SK-N-SH (cell line): Measurements from ENCODE around the gene ALDH7A1.

Experiments
- CTCF ChIP-seq: fragments of 200-600 bp; sonication (generic); IDR thresholded peaks from 2 replicates; pipeline ENCODE4 v1.6.1; 2017; ENCODE audit warnings: antibody characterized with exemption, mild to moderate bottlenecking, moderate library complexity
- EP300 ChIP-seq, 2 experiments: IDR thresholded peaks; 2 replicates each; pipeline versions ENCODE4 v1.4.0 to v1.6.1; 2012; ENCODE audit warnings: borderline replicate concordance in 1 of 2, low read depth in 1 of 2, low read length in 1 of 2
- MAX ChIP-seq: IDR thresholded peaks from 2 replicates; pipeline ENCODE4 v1.4.0; 2012; ENCODE audit warnings: low read depth
- POLR2AphosphoS5 ChIP-seq: IDR thresholded peaks from 2 replicates; pipeline ENCODE4 v1.6.1; 2012; ENCODE audit warnings: low read depth, low read length
- RFX5 ChIP-seq: IDR thresholded peaks from 2 replicates; pipeline ENCODE4 v1.6.1; 2012; ENCODE audit warnings: mild to moderate bottlenecking, improper control_type of control experiment, low read length
- SIN3A ChIP-seq: IDR thresholded peaks from 2 replicates; pipeline ENCODE4 v1.6.1; 2012; ENCODE audit warnings: low read depth, mild to moderate bottlenecking, low read length, moderate library complexity, borderline replicate concordance
- USF1 ChIP-seq: IDR thresholded peaks from 2 replicates; pipeline ENCODE4 v1.4.0; 2012; ENCODE audit warnings: low read depth, borderline replicate concordance

DNA sequence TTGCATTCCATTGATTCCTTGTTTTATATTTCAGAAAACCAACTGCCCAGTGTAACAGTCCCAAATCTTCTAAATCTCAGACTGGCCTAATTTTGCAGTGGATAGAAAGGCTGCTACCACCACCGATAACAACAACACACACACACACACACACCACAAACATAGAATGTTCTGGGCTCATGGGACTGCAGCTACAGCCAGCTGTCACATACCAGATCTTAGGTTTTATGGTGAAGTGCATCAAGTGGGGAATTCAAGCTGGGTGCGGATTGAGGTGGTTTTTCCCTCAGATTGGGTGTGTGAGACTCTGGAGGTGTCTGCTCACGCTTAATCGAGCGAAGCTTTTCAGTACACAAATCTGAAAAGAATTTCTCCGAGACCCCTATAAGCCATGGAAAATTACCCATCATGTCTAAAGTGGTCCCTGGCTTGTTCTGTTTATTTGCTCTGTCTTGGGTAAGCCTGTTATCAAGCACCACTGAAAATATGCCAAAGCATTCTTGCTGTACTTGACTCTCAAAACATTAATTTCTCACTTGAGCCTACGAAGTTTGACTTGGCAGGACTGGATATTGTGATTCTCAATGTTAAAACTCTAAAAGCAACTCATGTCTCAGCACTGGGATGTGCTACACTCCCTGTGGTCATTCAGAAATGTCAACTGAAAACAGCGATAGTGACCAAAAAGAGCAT, 71.1 kb downstream of the ALDH7A1 start:
- TF ChIP-seq POLR2AphosphoS5 (no peak), USF1 (no peak), CTCF (no peak), MAX (no peak), RFX5 (no peak), SIN3A (no peak), EP300 (IDR thresholded peaks at IDR 0.05; ENCODE audit: borderline replicate concordance in 1 of 2, low read depth in 1 of 2, low read length in 1 of 2) (no peak)
